ENCODE data around the gene CEP164. TPM values are rescaled to one million over a fixed set of nuclear protein-coding genes. Genes with fewer than 3 reads are reported as not detected.

The CEP164 gene
- total RNA-seq, 1 experiment from 2014 or later: 22.2 TPM

DNA sequence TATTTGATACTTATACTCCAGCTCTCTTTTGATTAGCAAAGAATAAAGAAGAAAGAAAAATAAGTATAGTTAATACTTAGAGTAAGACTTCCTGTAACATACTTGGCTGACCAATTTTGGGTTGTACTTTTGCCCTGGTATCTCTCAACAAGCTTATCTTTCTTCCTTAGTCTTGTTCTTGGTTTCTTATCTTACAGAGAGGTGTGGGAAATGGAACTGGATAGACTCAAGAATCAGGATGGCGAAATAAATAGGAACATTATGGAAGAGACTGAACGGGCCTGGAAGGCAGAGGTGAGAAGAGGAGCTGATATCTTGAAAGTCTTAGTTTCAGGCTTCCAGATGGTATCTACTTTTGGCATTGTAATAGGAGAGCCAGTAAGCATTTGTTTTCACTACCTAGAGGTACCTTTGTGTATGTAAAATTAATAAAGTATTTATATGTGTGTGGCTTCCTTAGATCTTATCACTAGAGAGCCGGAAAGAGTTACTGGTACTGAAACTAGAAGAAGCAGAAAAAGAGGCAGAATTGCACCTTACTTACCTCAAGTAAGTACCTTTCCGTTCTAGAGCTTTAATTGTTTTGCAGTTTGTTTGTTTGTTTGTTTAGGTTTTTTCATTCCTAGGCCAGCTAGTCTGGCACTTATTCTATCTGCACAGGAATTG is 47.8 kb upstream of the CEP164 start:
- no peaks in the 10 kb centered on the region for H3K9me3 ChIP-seq (ENCODE audit: control insufficient read depth in 1 of 2, insufficient read depth in 1 of 2, low read depth in 1 of 2, low read length in 2 of 2)
- POLR2A ChIA-PET: no interaction called here

DNA sequence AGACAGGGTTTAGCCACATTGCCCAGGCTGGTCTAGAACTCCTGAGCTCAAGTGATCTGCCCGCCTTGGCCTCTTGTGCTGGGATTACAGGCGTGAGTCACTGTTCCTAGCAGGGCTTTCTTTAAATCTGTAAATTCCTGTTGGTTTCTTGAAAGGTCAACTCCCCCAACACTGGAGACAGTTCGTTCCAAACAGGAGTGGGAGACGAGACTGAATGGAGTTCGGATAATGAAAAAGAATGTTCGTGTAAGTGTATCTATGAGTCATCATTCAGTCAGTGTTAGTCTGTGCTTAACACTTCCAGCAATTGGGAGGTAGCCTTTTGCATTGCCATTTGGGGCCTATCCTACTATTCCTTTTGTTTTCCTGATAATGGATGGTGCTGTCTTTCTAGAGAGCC is 46.5 kb upstream of the CEP164 start:
- Histone ChIP-seq H2AFZ (ENCODE audit: low read depth, low read length, poor library complexity, severe bottlenecking) (no peak overlapping the region), H3K4me2 (ENCODE audit: low read length) (peak overlapping the region; percentile 53)

More for the DNA sequence above, 47.8 kb upstream of the CEP164 start:
- Histone ChIP-seq H3K9ac (ENCODE audit: low read length) (no peak overlapping the region), H3K9me2 (ENCODE audit: insufficient read depth) (no peaks in the 10 kb centered on the region), H3K27ac (ENCODE audit: low read depth, low read length) (no peak overlapping the region; the same call in 1 of the 2 replicates), H3K27me3 (ENCODE audit: insufficient read depth, low read length) (no peaks in the 10 kb centered on the region), H3K4me2 (ENCODE audit: low read length) (no peak overlapping the region), H3K79me2 (ENCODE audit: insufficient read depth, low read length) (no peaks in the 10 kb centered on the region), H2AFZ (ENCODE audit: low read depth, low read length, poor library complexity, severe bottlenecking) (no peak overlapping the region), H3K4me3 (replicated peaks in 1 of 2; ENCODE audit: low read depth in 1 of 2, low read length in 2 of 2) (no peak overlapping the region), H4K20me1 (ENCODE audit: insufficient read depth) (no peaks in the 10 kb centered on the region), H3K4me1 (ENCODE audit: control insufficient read depth in 1 of 2, insufficient read depth in 2 of 2, low read length in 2 of 2) (peaks cover 19 to 20% of the 10 kb centered on the region in 2 experiments), H3K36me3 (ENCODE audit: control insufficient read depth in 1 of 2, insufficient read depth in 2 of 2, low read length in 2 of 2) (peaks cover 0 to 4% of the 10 kb centered on the region in 2 experiments; a peak in 2 of 4 replicates)
- BruUV-seq (replicated peaks): no TSS peak
- RAD21 ChIA-PET (ENCODE audit: low non-redundant PET in 1 of 2, low total read pairs in 2 of 2, uncharacterized antibody in 2 of 2, unreplicated experiment in 2 of 2): no interaction called here
- DNase-seq (ENCODE audit: low read depth, low spot score) (no peak), ATAC-seq (no peak)
- TF ChIP-seq EZH2 (IDR thresholded peaks at IDR 0.05): no peak
- CTCF ChIA-PET: no interaction called here
- intact Hi-C loops (cut with micrococcal nuclease): no loop called here

More for the DNA sequence above, 46.5 kb upstream of the CEP164 start:
- H3K27ac ChIP-seq (ENCODE audit: low read depth, low read length): peak overlapping the region; percentile 67
- CTCF ChIA-PET: no interaction called here
- ATAC-seq (peak; percentile 88), DNase-seq (ENCODE audit: low read depth, low spot score) (peak; percentile 50)
- peaks cover 0 to 7% of the 10 kb centered on the region in 2 experiments; a peak in 2 of 4 replicates for H3K36me3 ChIP-seq (ENCODE audit: control insufficient read depth in 1 of 2, insufficient read depth in 2 of 2, low read length in 2 of 2)
- BruUV-seq (replicated peaks): no TSS peak
- intact Hi-C loops (cut with micrococcal nuclease): no loop called here
- RAD21 ChIA-PET (ENCODE audit: low non-redundant PET in 1 of 2, low total read pairs in 2 of 2, uncharacterized antibody in 2 of 2, unreplicated experiment in 2 of 2): no interaction called here
- POLR2A ChIA-PET: no interaction called here
- no peaks in the 10 kb centered on the region for H4K20me1 ChIP-seq (ENCODE audit: insufficient read depth)
- no peaks in the 10 kb centered on the region for H3K9me2 ChIP-seq (ENCODE audit: insufficient read depth)
- H3K4me3 ChIP-seq (replicated peaks in 1 of 2; ENCODE audit: low read depth in 1 of 2, low read length in 2 of 2): 0 out of 4 replicates have a peak overlapping the region, but pooled peaks of 1 of the 2 experiments have one; percentile 9
- TF ChIP-seq, protein P1, sequence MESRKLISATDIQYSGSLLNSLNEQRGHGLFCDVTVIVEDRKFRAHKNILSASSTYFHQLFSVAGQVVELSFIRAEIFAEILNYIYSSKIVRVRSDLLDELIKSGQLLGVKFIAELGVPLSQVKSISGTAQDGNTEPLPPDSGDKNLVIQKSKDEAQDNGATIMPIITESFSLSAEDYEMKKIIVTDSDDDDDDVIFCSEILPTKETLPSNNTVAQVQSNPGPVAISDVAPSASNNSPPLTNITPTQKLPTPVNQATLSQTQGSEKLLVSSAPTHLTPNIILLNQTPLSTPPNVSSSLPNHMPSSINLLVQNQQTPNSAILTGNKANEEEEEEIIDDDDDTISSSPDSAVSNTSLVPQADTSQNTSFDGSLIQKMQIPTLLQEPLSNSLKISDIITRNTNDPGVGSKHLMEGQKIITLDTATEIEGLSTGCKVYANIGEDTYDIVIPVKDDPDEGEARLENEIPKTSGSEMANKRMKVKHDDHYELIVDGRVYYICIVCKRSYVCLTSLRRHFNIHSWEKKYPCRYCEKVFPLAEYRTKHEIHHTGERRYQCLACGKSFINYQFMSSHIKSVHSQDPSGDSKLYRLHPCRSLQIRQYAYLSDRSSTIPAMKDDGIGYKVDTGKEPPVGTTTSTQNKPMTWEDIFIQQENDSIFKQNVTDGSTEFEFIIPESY (IDR thresholded peaks at IDR 0.05; ENCODE audit: extremely low read depth, insufficient replicate concordance, low read length): no peak
- TF ChIP-seq SRF (IDR thresholded peaks at IDR 0.05; ENCODE audit: low read depth) (no peak), ELF1 (IDR thresholded peaks at IDR 0.05; ENCODE audit: borderline replicate concordance, low read depth) (no peak), EGR1 (IDR thresholded peaks at IDR 0.05; ENCODE audit: low read depth) (no peak), ZFX (IDR thresholded peaks at IDR 0.05) (no peak), JUND (IDR thresholded peaks at IDR 0.05) (peak; percentile 40; the same call in 1 of the 2 replicates), FOSL1 (IDR thresholded peaks at IDR 0.05; ENCODE audit: low read depth) (peak; percentile 51), POLR2AphosphoS5 (IDR thresholded peaks at IDR 0.05; ENCODE audit: low read depth, low read length) (no peak)
- TF ChIP-seq, protein P2, sequence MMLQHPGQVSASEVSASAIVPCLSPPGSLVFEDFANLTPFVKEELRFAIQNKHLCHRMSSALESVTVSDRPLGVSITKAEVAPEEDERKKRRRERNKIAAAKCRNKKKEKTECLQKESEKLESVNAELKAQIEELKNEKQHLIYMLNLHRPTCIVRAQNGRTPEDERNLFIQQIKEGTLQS (IDR thresholded peaks at IDR 0.05): no peak
- TF ChIP-seq, protein P3, sequence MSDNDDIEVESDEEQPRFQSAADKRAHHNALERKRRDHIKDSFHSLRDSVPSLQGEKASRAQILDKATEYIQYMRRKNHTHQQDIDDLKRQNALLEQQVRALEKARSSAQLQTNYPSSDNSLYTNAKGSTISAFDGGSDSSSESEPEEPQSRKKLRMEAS (IDR thresholded peaks at IDR 0.05): no peak
- H3K27me3 ChIP-seq (ENCODE audit: insufficient read depth, low read length): no peaks in the 10 kb centered on the region
- no peaks in the 10 kb centered on the region for H3K9me3 ChIP-seq (ENCODE audit: control insufficient read depth in 1 of 2, insufficient read depth in 1 of 2, low read depth in 1 of 2, low read length in 2 of 2)
- no peaks in the 10 kb centered on the region for H3K79me2 ChIP-seq (ENCODE audit: insufficient read depth, low read length)
- peaks cover 19 to 20% of the 10 kb centered on the region in 2 experiments for H3K4me1 ChIP-seq (ENCODE audit: control insufficient read depth in 1 of 2, insufficient read depth in 2 of 2, low read length in 2 of 2)
- H3K9ac ChIP-seq (ENCODE audit: low read length): 0 out of 2 replicates have a peak overlapping the region, but pooled peaks have one; percentile 6
